Panc1 (cell line): ENCODE measurements around the gene CNTN4. TPM values are rescaled to one million over a fixed set of nuclear protein-coding genes. Genes with fewer than 3 reads are reported as not detected.

Experiments used
- ATAC-seq: fragments of 200-7000 bp; cut with Tn5 transposase; 2 replicates; pipeline ENCODE4 v1.9.1; 2020; ENCODE audit warnings: mild to moderate bottlenecking, moderate library complexity
- BruUV-seq: library from RNA; stranded (reverse); fragments of 400-500 nt; replicated peaks from 2 replicates; lab custom pipeline; 2021; lab: Mats Ljungman, UMichigan
- CTCF ChIA-PET: fragments of 300-600 bp; sonication (Branson Sonifier 250); formaldehyde crosslinking; loops from one replicate; lab custom pipeline; 2022; ENCODE audit warnings: antibody characterized with exemption; lab: Charles Lee
- POLR2A ChIA-PET: fragments of 300-600 bp; sonication (Branson Sonifier 250); formaldehyde crosslinking; loops from one replicate; lab custom pipeline; 2022; ENCODE audit warnings: antibody characterized with exemption; lab: Charles Lee
- DNase-seq: peaks from one replicate; pipeline ENCODE4 v3.0.0-alpha.2; 2010; ENCODE audit warnings: low read depth, low spot score
- H3K27ac ChIP-seq: 2 replicates; pipeline ENCODE4 v1.5.1; 2011; ENCODE audit warnings: mild to moderate bottlenecking, low read length, inconsistent platforms
- H3K27me3 ChIP-seq: fragments of 200-500 bp; sonication (Bioruptor generic); 2 replicates; pipeline ENCODE4 v1.6.0; 2014; ENCODE audit warnings: low read length, inconsistent platforms; ENCODE audit not compliant: control insufficient read depth, insufficient read depth
- H3K36me3 ChIP-seq: fragments of 200-500 bp; sonication (Bioruptor generic); 2 replicates; pipeline ENCODE4 v1.5.1; 2014; ENCODE audit warnings: inconsistent platforms, mild to moderate bottlenecking, low read length, moderate library complexity; ENCODE audit not compliant: control insufficient read depth, insufficient read depth
- H3K4me1 ChIP-seq: 2 replicates; pipeline ENCODE4 v1.5.1; 2011; ENCODE audit warnings: inconsistent platforms, mild to moderate bottlenecking, low read length, moderate library complexity; ENCODE audit not compliant: control insufficient read depth, insufficient read depth
- H3K4me3 ChIP-seq, 2 experiments: 2 replicates each; pipeline ENCODE4 v1.5.1; 2011 to 2012; ENCODE audit warnings: low read depth in 2 of 2, low read length in 2 of 2, mild to moderate bottlenecking in 2 of 2, inconsistent platforms in 1 of 2, moderate library complexity in 1 of 2
- H3K9me3 ChIP-seq: fragments of 200-500 bp; sonication (Bioruptor generic); 2 replicates; pipeline ENCODE4 v1.5.1; 2014; ENCODE audit warnings: low read depth, mild to moderate bottlenecking, inconsistent platforms, low read length, moderate library complexity; ENCODE audit not compliant: control insufficient read depth, insufficient read depth
- POLR2AphosphoS5 ChIP-seq: IDR thresholded peaks from 2 replicates; pipeline ENCODE4 v1.6.1; 2012; ENCODE audit warnings: mild to moderate bottlenecking, low read depth, low read length, moderate library complexity
- REST ChIP-seq, 2 experiments: IDR thresholded peaks; 2 replicates each; pipeline ENCODE4 v1.6.1; 2011 to 2012; ENCODE audit warnings: low read depth in 2 of 2, control low read depth in 1 of 2, low read length in 1 of 2, mild to moderate bottlenecking in 1 of 2, moderate library complexity in 1 of 2; ENCODE audit not compliant: insufficient read depth in 1 of 2
- SIN3A ChIP-seq: IDR thresholded peaks from 2 replicates; pipeline ENCODE4 v1.6.1; 2012; ENCODE audit warnings: low read depth, mild to moderate bottlenecking, low read length, moderate library complexity, borderline replicate concordance; ENCODE audit not compliant: insufficient read depth
- TCF7L2 ChIP-seq: IDR thresholded peaks from 2 replicates; pipeline ENCODE4 v1.6.1; 2011; ENCODE audit warnings: mild to moderate bottlenecking, low read depth, low read length, inconsistent platforms
- in situ Hi-C: cut with HindIII; loops from 2 replicates; pipeline ENCODE4 v1.10.0; 2016; ENCODE audit warnings: low sequenced_read_pairs, low pct_unique_long_range_greater_than_20kb
- intact Hi-C: fragments of 100-400 bp; cut with micrococcal nuclease; formaldehyde crosslinking; loops from one replicate; pipeline ENCODE4 v1.10.0; 2022; ENCODE audit not compliant: unreplicated experiment
- total RNA-seq: library from RNA; stranded (reverse); gene quantifications from one replicate; pipeline ENCODE4 v1.2.1, GENCODE V29; 2021; ENCODE audit not compliant: unreplicated experiment
- TF ChIP-seq, protein P1 (sequence below): fragments of 450-650 bp; IDR thresholded peaks from 2 replicates; pipeline ENCODE4 v1.5.1; 2017; ENCODE audit warnings: mild to moderate bottlenecking

Gene CNTN4
- total RNA-seq, 1 experiment from 2014 or later = not detected

GRCh38 chr3:2356298-2356950 lies 257.8 kb downstream of the CNTN4 start:
- DNase-seq (no peak), ATAC-seq (no peak)
- Histone ChIP-seq H3K4me3 (no peak overlapping the region), H3K9me3 (no peaks in the 10 kb centered on the region), H3K36me3 (no peaks in the 10 kb centered on the region), H3K27me3 (no peaks in the 10 kb centered on the region), H3K4me1 (no peaks in the 10 kb centered on the region), H3K27ac (no peak overlapping the region)
- no TSS peak for BruUV-seq
- TF ChIP-seq POLR2AphosphoS5 = no peak
- TF ChIP-seq, protein P1, sequence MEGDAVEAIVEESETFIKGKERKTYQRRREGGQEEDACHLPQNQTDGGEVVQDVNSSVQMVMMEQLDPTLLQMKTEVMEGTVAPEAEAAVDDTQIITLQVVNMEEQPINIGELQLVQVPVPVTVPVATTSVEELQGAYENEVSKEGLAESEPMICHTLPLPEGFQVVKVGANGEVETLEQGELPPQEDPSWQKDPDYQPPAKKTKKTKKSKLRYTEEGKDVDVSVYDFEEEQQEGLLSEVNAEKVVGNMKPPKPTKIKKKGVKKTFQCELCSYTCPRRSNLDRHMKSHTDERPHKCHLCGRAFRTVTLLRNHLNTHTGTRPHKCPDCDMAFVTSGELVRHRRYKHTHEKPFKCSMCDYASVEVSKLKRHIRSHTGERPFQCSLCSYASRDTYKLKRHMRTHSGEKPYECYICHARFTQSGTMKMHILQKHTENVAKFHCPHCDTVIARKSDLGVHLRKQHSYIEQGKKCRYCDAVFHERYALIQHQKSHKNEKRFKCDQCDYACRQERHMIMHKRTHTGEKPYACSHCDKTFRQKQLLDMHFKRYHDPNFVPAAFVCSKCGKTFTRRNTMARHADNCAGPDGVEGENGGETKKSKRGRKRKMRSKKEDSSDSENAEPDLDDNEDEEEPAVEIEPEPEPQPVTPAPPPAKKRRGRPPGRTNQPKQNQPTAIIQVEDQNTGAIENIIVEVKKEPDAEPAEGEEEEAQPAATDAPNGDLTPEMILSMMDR = no peak
- TF ChIP-seq REST (IDR thresholded peaks at IDR 0.05; ENCODE audit: insufficient read depth in 1 of 2, low read depth in 2 of 2, low read length in 1 of 2) = no peak
- no peak for TF ChIP-seq TCF7L2
- in situ Hi-C loops = no loop called here
- ChIA-PET CTCF (no interaction called here), POLR2A (no interaction called here)
- intact Hi-C loops = no loop called here

DNA sequence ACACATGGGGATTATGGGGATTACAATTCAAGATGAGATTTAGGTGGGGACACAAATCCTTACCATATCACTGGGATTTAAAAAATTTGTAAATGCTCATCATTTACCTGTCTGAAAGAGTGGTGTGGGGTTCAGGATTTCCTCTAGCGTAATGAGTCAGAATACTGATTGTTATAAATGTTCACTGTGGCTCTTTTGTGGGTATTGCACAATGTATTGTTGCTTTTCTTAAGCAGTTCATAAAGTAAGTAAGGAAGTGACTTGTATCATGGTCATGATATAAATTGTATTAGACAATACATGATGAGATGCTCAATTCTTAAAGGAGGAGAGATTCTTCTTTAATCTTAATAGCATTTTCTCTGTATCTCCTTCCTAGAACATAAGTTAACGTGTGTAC lies 262.1 kb downstream of the CNTN4 start:
- H3K9me3 ChIP-seq = no peaks in the 10 kb centered on the region
- no peak overlapping the region for H3K27ac ChIP-seq
- no peak for ATAC-seq
- TF ChIP-seq SIN3A (no peak), REST (IDR thresholded peaks at IDR 0.05; ENCODE audit: insufficient read depth in 1 of 2, low read depth in 2 of 2, low read length in 1 of 2) (no peak), TCF7L2 (no peak), POLR2AphosphoS5 (no peak)
- TF ChIP-seq, protein P1 = no peak
- ChIA-PET POLR2A (no interaction called here), CTCF (no interaction called here)
- no peaks in the 10 kb centered on the region for H3K36me3 ChIP-seq
- no peak overlapping the region for H3K4me3 ChIP-seq
- H3K4me1 ChIP-seq = no peaks in the 10 kb centered on the region
- DNase-seq = no peak
- intact Hi-C loops (no loop called here), in situ Hi-C loops (no loop called here)
- no TSS peak for BruUV-seq
- H3K27me3 ChIP-seq = no peaks in the 10 kb centered on the region
